Hepatocyte (in vitro differentiated cells): Measurements from ENCODE around the gene ADAMTS7.
"Not testable (repeated sequence)": the region's sequence is repeated elsewhere in the genome, so short reads cannot be mapped to it uniquely, and the experiment has no call there.

Source experiments
- EZH2 ChIP-seq: fragments of 200-600 bp; sonication (generic); IDR thresholded peaks from 2 replicates; pipeline ENCODE4 v1.6.1; 2016; ENCODE audit warnings: antibody characterized with exemption, mild to moderate bottlenecking, borderline replicate concordance
- TF ChIP-seq, protein P1 (sequence below): fragments of 200-600 bp; sonication (generic); IDR thresholded peaks from 2 replicates; pipeline ENCODE4 v1.5.1; 2016; ENCODE audit warnings: antibody characterized with exemption, mild to moderate bottlenecking; ENCODE audit not compliant: poor library complexity

DNA sequence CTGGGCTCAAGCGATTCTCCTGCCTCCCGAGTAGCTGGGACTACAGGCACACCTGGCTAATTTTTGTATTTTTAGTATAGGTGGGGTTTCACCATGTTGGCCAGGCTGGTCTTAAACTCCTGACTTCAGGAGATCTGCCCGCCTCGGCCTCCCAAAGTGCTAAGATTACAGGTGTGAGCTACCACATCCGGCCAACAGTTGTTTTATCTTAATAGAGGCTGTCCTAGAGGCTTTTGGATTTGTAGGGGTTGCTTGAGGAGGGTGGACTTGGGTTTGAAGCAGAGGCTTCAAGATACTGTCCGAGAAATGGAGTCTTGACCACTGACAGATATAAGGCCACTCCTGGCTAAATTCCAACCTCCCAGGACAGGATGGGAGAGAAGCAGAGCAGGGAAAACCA, 27.9 kb upstream of the ADAMTS7 start:
- TF ChIP-seq, protein P1, sequence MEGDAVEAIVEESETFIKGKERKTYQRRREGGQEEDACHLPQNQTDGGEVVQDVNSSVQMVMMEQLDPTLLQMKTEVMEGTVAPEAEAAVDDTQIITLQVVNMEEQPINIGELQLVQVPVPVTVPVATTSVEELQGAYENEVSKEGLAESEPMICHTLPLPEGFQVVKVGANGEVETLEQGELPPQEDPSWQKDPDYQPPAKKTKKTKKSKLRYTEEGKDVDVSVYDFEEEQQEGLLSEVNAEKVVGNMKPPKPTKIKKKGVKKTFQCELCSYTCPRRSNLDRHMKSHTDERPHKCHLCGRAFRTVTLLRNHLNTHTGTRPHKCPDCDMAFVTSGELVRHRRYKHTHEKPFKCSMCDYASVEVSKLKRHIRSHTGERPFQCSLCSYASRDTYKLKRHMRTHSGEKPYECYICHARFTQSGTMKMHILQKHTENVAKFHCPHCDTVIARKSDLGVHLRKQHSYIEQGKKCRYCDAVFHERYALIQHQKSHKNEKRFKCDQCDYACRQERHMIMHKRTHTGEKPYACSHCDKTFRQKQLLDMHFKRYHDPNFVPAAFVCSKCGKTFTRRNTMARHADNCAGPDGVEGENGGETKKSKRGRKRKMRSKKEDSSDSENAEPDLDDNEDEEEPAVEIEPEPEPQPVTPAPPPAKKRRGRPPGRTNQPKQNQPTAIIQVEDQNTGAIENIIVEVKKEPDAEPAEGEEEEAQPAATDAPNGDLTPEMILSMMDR = not testable (repeated sequence)
- TF ChIP-seq EZH2 = not testable (repeated sequence)
